HG02678 (cell line): Measurements from ENCODE around the gene LRRC34.
A peak's percentile ranks its signal among the peaks of the same experiment; 100 is the strongest.

Experiments used
- ATAC-seq: cut with Tn5 transposase; IDR thresholded peaks from one replicate; pipeline ENCODE4 v1.9.1; 2021; ENCODE audit warnings: mild to moderate bottlenecking, moderate library complexity; ENCODE audit not compliant: unreplicated experiment

LRRC34 gene

GRCh38 chr3:169769287-169770181 is 43.2 kb downstream of the LRRC34 start, which contains the start of gene ACTRT3:
Gene ACTRT3 (minus strand): TSS chr3:169769561. CDS start chr3:169769520, 41 bp downstream.
- peak; percentile 26 for ATAC-seq

GRCh38 chr3:169764882-169765612 is 47.7 kb downstream of the LRRC34 start, which contains the start of gene TERC:
Gene TERC (minus strand): TSS chr3:169765060.
- peak; percentile 80 for ATAC-seq

DNA sequence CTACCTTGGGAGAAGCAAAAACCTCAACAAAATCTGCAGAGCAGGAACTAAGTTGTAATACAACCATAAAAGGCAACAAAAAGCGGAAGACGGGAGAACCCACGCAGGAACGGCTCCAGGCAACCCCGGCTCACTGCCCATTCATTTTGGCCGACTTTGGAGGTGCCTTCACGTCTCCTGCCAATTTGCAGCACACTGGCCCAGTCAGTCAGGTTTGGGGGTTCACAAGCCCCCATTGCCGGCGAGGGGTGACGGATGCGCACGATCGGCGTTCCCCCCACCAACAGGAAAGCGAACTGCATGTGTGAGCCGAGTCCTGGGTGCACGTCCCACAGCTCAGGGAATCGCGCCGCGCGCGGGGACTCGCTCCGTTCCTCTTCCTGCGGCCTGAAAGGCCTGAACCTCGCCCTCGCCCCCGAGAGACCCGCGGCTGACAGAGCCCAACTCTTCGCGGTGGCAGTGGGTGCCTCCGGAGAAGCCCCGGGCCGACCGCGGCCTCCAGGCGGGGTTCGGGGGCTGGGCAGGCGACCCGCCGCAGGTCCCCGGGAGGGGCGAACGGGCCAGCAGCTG is 48.3 kb downstream of the LRRC34 start:
- peak; percentile 36 for ATAC-seq

- no peak for ATAC-seq
Measured at GRCh38 chr3:169760479-169760878, 52.2 kb downstream of the LRRC34 start.

DNA sequence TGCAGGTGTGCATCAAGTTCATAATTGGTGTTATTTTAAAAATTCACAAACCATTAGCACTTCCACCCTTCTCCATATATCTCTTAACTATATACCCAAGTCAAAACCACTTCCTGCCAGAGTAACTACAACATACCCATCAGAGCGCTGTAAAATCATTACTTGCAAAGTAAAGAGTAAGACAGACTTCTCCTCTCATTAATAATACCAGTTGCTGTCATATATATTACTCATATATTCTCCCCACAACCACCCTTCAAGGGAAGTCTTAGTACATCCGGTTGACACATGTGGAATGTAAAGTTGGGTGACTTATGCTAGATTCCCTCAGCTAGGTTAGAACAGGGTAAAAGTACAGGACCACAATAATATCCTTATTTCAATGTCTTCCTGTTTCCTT is 53.4 kb downstream of the LRRC34 start:
- peak; percentile 62 for ATAC-seq

- no peak for ATAC-seq
Measured at GRCh38 chr3:169758359-169758994, 54.2 kb downstream of the LRRC34 start.

GRCh38 chr3:169755488-169755887 is 57.2 kb downstream of the LRRC34 start:
- ATAC-seq, result no peak

GRCh38 chr3:169754711-169755110 is 58.0 kb downstream of the LRRC34 start:
- ATAC-seq, result no peak

- no peak for ATAC-seq
Measured at GRCh38 chr3:169751875-169752274, 60.8 kb downstream of the LRRC34 start.

- ATAC-seq, result no peak
Measured at GRCh38 chr3:169750665-169751064, 62.0 kb downstream of the LRRC34 start.

- ATAC-seq, result no peak
Measured at GRCh38 chr3:169748670-169749069, 64.0 kb downstream of the LRRC34 start.

- no peak for ATAC-seq
Measured at GRCh38 chr3:169746924-169747323, 65.8 kb downstream of the LRRC34 start.

GRCh38 chr3:169744366-169745054 is 68.2 kb downstream of the LRRC34 start:
- no peak for ATAC-seq
